Duodenal mucosa (tissue), 2 donors: ENCODE results near the gene AP1M2.

ENCODE experiments used
- H3K27ac ChIP-seq: one replicate; pipeline ENCODE4 v1.7.0; 2013; ENCODE audit warnings: low read depth, low read length
- H3K27me3 ChIP-seq, 2 donors: one replicate each; pipeline ENCODE4 v1.7.0; 2013; ENCODE audit warnings: low read length in 2 of 2, control low read depth in 1 of 2; ENCODE audit not compliant: insufficient read depth in 2 of 2, control insufficient read depth in 1 of 2
- H3K36me3 ChIP-seq, 2 donors: one replicate each; pipeline ENCODE4 v1.7.0; 2013; ENCODE audit warnings: low read length in 2 of 2, control low read depth in 1 of 2; ENCODE audit not compliant: insufficient read depth in 2 of 2, control insufficient read depth in 1 of 2
- H3K4me1 ChIP-seq, 2 donors: one replicate each; pipeline ENCODE4 v1.7.0; 2013; ENCODE audit warnings: low read length in 2 of 2, control low read depth in 1 of 2; ENCODE audit not compliant: insufficient read depth in 2 of 2, control insufficient read depth in 1 of 2
- H3K4me3 ChIP-seq, 2 donors: one replicate each; pipeline ENCODE4 v1.7.0; 2013; ENCODE audit warnings: low read length in 2 of 2, low read depth in 1 of 2
- H3K9ac ChIP-seq, 2 donors: one replicate each; pipeline ENCODE4 v1.7.0; 2013; ENCODE audit warnings: low read length in 2 of 2, low read depth in 1 of 2
- H3K9me3 ChIP-seq, 2 donors: one replicate each; pipeline ENCODE4 v1.7.0; 2013; ENCODE audit warnings: low read length in 2 of 2, control low read depth in 1 of 2; ENCODE audit not compliant: control insufficient read depth in 1 of 2

Gene AP1M2

DNA sequence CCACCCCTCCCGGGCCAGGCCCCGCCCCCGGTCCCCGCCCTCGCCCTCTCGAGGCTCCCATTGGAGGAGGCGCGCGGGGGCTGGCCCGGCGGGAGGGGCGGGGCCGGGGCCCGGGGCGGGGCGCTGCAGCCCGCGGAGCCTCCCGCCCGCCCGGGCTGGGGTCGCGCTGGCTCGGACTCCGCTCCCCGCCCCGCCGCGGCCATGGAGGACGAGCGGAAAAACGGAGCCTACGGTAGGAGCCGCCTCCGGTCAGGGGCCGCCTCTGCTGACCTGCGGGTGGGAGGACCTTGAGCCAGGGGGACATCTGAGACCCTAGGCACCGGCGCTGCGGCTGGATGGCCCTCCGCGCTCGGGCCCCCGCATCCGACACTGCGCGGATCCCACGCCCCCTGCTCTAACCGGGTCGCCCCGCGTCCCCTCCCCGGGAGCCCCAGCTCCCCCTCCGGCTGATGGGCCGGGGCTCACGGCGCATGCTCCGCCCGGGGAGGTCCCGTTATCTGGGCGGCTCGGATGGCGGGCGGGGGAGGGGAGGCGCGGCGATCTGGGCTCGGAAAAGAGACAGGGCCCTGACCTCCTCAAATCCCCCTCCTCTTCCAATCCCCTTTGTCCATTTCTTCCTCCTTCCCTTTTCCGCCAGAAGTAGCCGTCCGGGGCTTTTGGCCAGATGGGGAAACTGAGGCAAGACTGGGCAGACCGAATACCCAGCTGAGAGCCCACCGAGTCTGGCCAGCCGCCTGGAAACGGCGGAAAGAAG, 15.4 kb upstream of the AP1M2 start:
- Histone ChIP-seq H3K9me3 (no peaks in the 10 kb centered on the region), H3K27ac (peak overlapping the region; percentile 87), H3K4me1 (peaks cover 0 to 16% of the 10 kb centered on the region in 2 donors), H3K9ac (peak overlapping the region; percentile 69 to 76), H3K36me3 (no peaks in the 10 kb centered on the region), H3K4me3 (peak overlapping the region; percentile 75 to 83), H3K27me3 (no peaks in the 10 kb centered on the region)

DNA sequence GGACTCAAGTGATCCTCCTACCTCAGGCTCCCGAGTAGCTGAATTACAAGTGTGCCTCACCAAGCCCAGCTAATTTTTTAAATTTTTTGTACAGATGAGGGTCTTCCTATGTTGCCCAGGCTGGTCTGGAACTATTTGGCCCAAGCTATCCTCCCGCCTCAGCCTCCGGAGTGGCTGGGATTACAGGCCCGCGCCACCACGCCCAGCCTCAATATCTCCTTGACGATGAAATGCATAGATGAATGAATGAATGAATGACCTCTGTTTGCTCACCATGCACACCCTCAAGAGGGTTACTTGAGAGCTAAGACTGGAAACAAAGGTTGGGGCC, 14.9 kb upstream of the AP1M2 start:
- Histone ChIP-seq H3K27me3 (no peaks in the 10 kb centered on the region), H3K4me3 (peak overlapping the region in 1 of 2 donors; percentile 22), H3K4me1 (peaks cover 0 to 16% of the 10 kb centered on the region in 2 donors), H3K27ac (no peak overlapping the region), H3K9ac (no peak overlapping the region), H3K9me3 (no peaks in the 10 kb centered on the region), H3K36me3 (no peaks in the 10 kb centered on the region)

DNA sequence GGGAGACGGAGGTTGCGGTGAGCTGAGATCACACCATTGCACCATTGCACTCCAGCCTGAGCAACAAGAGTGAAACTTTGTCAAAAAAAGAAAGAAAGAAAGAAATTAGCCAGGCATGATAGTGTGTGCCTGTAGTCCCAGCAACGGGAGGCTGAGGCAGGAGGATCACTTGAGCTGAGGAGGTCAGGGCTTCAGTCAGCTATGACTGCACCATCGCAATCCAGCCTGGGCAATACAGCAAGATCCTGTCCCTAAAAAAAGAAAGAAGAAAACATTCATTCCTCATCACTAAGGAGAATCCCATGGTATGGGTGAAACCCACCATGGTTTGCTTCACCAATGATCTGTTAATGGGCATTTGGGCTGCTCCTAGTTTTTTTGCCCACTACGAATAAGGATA, 13.0 kb upstream of the AP1M2 start:
- no peaks in the 10 kb centered on the region for H3K9me3 ChIP-seq
- peaks cover 0 to 22% of the 10 kb centered on the region in 2 donors for H3K4me1 ChIP-seq
- no peak overlapping the region for H3K27ac ChIP-seq
- no peaks in the 10 kb centered on the region for H3K27me3 ChIP-seq
- no peak overlapping the region for H3K4me3 ChIP-seq
- H3K9ac ChIP-seq: no peak overlapping the region
- H3K36me3 ChIP-seq: no peaks in the 10 kb centered on the region

GRCh38 chr19:10593820-10594637, 6.9 kb upstream of the AP1M2 start:
- Histone ChIP-seq H3K27ac (no peak overlapping the region), H3K9ac (no peak overlapping the region), H3K4me3 (no peak overlapping the region), H3K27me3 (no peaks in the 10 kb centered on the region), H3K36me3 (no peaks in the 10 kb centered on the region), H3K9me3 (no peaks in the 10 kb centered on the region), H3K4me1 (peaks cover 6 to 18% of the 10 kb centered on the region in 2 donors)

DNA sequence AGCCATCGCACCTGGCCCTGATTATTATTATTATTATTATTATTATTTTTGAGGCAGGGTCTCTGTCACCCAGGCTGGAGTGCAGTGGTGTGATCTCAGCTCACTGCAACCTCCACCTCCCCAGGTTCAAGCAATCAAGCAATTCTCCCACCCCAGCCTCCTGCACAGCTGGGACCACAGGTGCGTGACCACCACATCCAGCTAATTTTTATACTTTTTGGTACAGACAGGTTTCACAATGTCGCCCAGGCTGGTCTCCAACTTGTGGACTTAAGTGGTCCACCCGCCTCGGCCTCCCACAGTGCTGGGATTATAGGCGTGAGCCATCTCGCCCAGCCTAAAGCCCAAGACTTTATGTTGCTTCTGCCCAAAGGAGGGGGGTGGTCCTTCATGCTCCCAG, 6.0 kb upstream of the AP1M2 start:
- no peaks in the 10 kb centered on the region for H3K27me3 ChIP-seq
- peaks cover 6 to 18% of the 10 kb centered on the region in 2 donors for H3K4me1 ChIP-seq
- no peak overlapping the region for H3K9ac ChIP-seq
- no peak overlapping the region for H3K27ac ChIP-seq
- no peak overlapping the region for H3K4me3 ChIP-seq
- no peaks in the 10 kb centered on the region for H3K9me3 ChIP-seq
- no peaks in the 10 kb centered on the region for H3K36me3 ChIP-seq

- H3K9ac ChIP-seq: no peak overlapping the region
- H3K27me3 ChIP-seq: no peaks in the 10 kb centered on the region
- H3K9me3 ChIP-seq: no peaks in the 10 kb centered on the region
- H3K4me3 ChIP-seq: no peak overlapping the region
- H3K27ac ChIP-seq: no peak overlapping the region
- H3K4me1 ChIP-seq: no peaks in the 10 kb centered on the region
- H3K36me3 ChIP-seq: peaks cover 3 to 8% of the 10 kb centered on the region in 2 donors
These were observed 683 bp upstream of the AP1M2 start for GRCh38 chr19:10587839-10588150.

DNA sequence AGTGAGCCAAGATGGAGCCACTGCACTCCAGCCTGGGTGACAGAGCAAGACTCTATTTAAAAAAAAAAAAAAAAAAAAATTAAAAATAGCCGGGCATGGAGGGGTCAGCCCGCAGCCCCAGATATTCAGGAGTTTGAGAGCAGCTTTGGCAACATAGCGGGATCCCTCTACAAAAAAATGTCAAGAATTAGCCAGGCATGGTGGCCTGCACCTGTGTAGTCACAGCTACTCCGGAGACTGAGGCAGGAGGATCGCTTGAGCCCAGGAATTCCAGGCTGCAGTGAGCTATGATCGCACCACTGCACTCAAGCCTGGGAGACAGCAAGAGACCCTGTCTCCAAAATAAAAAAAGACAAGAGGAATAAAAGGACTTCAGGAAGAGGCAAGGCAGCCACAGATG, 716 bp downstream of the AP1M2 start:
- H3K9me3 ChIP-seq: no peaks in the 10 kb centered on the region
- peaks cover 0 to 3% of the 10 kb centered on the region in 2 donors for H3K4me1 ChIP-seq
- H3K36me3 ChIP-seq: peaks cover 6 to 9% of the 10 kb centered on the region in 2 donors
- no peaks in the 10 kb centered on the region for H3K27me3 ChIP-seq
- H3K4me3 ChIP-seq: peak overlapping the region; percentile 79 to 86
- peak overlapping the region; percentile 74 to 80 for H3K9ac ChIP-seq
- no peak overlapping the region for H3K27ac ChIP-seq

GRCh38 chr19:10583036-10583776, 3.9 kb downstream of the AP1M2 start:
- no peak overlapping the region for H3K9ac ChIP-seq
- no peak overlapping the region for H3K27ac ChIP-seq
- H3K4me1 ChIP-seq: peaks cover 0 to 7% of the 10 kb centered on the region in 2 donors
- no peaks in the 10 kb centered on the region for H3K27me3 ChIP-seq
- H3K36me3 ChIP-seq: peaks cover 12 to 17% of the 10 kb centered on the region in 2 donors
- no peaks in the 10 kb centered on the region for H3K9me3 ChIP-seq
- H3K4me3 ChIP-seq: no peak overlapping the region

DNA sequence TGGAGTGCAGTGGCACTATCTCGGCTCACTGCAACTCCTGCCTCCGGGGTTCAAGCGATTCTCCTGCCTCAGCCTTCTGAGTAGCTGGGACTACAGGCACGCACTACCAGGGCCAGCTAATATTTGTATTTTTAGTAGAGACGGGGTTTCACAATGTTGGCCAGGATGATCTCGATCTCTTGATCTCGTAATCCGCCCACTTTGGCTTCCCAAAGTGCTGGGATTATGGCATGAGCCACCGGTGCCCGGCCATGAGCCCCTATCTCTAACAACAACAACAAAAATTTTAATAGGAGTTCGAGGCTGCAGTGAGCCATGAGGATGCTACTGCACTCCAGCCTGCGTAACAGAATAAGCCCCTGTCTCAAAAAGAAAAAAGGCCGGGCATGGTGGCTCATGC, 5.0 kb downstream of the AP1M2 start:
- H3K27ac ChIP-seq: no peak overlapping the region
- peaks cover 0 to 7% of the 10 kb centered on the region in 2 donors for H3K4me1 ChIP-seq
- no peaks in the 10 kb centered on the region for H3K27me3 ChIP-seq
- H3K4me3 ChIP-seq: no peak overlapping the region
- H3K9me3 ChIP-seq: no peaks in the 10 kb centered on the region
- H3K36me3 ChIP-seq: peaks cover 12 to 21% of the 10 kb centered on the region in 2 donors
- H3K9ac ChIP-seq: no peak overlapping the region
